DND-41 (cell line): Measurements from ENCODE around the gene ATPAF1.

Experiments
- CTCF ChIP-seq: IDR thresholded peaks from 2 replicates; pipeline ENCODE4 v1.5.1; 2012; ENCODE audit warnings: borderline replicate concordance, low read length, moderate library complexity, mild to moderate bottlenecking; ENCODE audit not compliant: poor library complexity, severe bottlenecking; ENCODE audit errors: extremely low read depth
- EZH2 ChIP-seq: IDR thresholded peaks from 3 replicates; pipeline ENCODE4 v1.6.1; 2012; ENCODE audit warnings: borderline replicate concordance, low read depth, mild to moderate bottlenecking, moderate library complexity, low read length, inconsistent platforms; ENCODE audit not compliant: severe bottlenecking

- TF ChIP-seq CTCF (no peak), EZH2 (no peak)
Measured at GRCh38 chr1:46703927-46704641, 35.9 kb upstream of the ATPAF1 start.
